GM23248 (cell line): ENCODE measurements around the gene PAM.

Experiments
- EZH2 ChIP-seq: fragments of 200-600 bp; sonication (generic); IDR thresholded peaks from 2 replicates; pipeline ENCODE4 v1.6.1; 2018; ENCODE audit warnings: antibody characterized with exemption, mild to moderate bottlenecking; ENCODE audit not compliant: insufficient read depth, poor library complexity, severe bottlenecking
- EZH2phosphoT487 ChIP-seq: fragments of 200-600 bp; sonication (generic); IDR thresholded peaks from 2 replicates; pipeline ENCODE4 v1.6.1; 2018; ENCODE audit warnings: antibody characterized with exemption, moderate library complexity, mild to moderate bottlenecking, low read depth; ENCODE audit not compliant: insufficient read depth

GRCh38 chr5:102765350-102765749 lies 10.2 kb downstream of the PAM start:
- no peak for TF ChIP-seq EZH2
- no peak for TF ChIP-seq EZH2phosphoT487
